Smooth muscle cell (in vitro differentiated cells): ENCODE results near the gene LYZL2. TPM values are rescaled to one million over a fixed set of nuclear protein-coding genes. Genes with fewer than 3 reads are reported as not detected.

ENCODE experiments used
- DNase-seq: peaks from one replicate; lab custom pipeline; 2025; ENCODE audit not compliant: unreplicated experiment; lab: John Stamatoyannopoulos, UW
- H2AFZ ChIP-seq: fragments of 200-600 bp; sonication (generic); 2 replicates; pipeline ENCODE4 v1.6.0; 2016; ENCODE audit warnings: antibody characterized with exemption, low read depth, mild to moderate bottlenecking
- H3F3A ChIP-seq: fragments of 200-600 bp; sonication (generic); 2 replicates; pipeline ENCODE4 v1.6.0; 2017; ENCODE audit warnings: antibody characterized with exemption, low read depth
- H3K27ac ChIP-seq: fragments of 200-600 bp; sonication (generic); 2 replicates; pipeline ENCODE4 v1.5.1; 2016; ENCODE audit warnings: low read depth, mild to moderate bottlenecking
- H3K27me3 ChIP-seq: fragments of 200-600 bp; sonication (generic); 2 replicates; pipeline ENCODE4 v1.6.1; 2016; ENCODE audit warnings: low read depth, mild to moderate bottlenecking
- H3K36me3 ChIP-seq: fragments of 200-600 bp; sonication (generic); 2 replicates; pipeline ENCODE4 v1.5.1; 2016; ENCODE audit warnings: low read depth
- H3K4me1 ChIP-seq: fragments of 200-600 bp; sonication (generic); 2 replicates; pipeline ENCODE4 v1.5.1; 2016; ENCODE audit warnings: low read depth
- H3K4me2 ChIP-seq: fragments of 200-600 bp; sonication (generic); 2 replicates; pipeline ENCODE4 v1.6.0; 2016; ENCODE audit warnings: mild to moderate bottlenecking
- H3K4me3 ChIP-seq: fragments of 200-600 bp; sonication (generic); 2 replicates; pipeline ENCODE4 v1.5.1; 2016; ENCODE audit warnings: mild to moderate bottlenecking
- H3K79me2 ChIP-seq: fragments of 200-600 bp; sonication (generic); 2 replicates; pipeline ENCODE4 v1.6.0; 2016; ENCODE audit warnings: low read depth, mild to moderate bottlenecking
- H3K9ac ChIP-seq: fragments of 200-600 bp; sonication (generic); 2 replicates; pipeline ENCODE4 v1.6.0; 2016; ENCODE audit warnings: low read depth
- H3K9me3 ChIP-seq: fragments of 200-600 bp; sonication (generic); replicated peaks from 2 replicates; pipeline ENCODE4 v1.5.1; 2016; ENCODE audit warnings: low read depth
- H4K20me1 ChIP-seq: fragments of 200-600 bp; sonication (generic); 2 replicates; pipeline ENCODE4 v1.6.0; 2016; ENCODE audit warnings: low read depth
- WGBS: methylation state at CpG from one replicate; pipeline ENCODE4 v1.1.7; 2016; ENCODE audit warnings: low lambda C conversion rate; 5-methylcytosine and 5-hydroxymethylcytosine counted together
- polyA plus RNA-seq: library from polyadenylated mRNA; unstranded; fragments of >200 nt; fragmentation: Nextera tagmentation; extraction: Ambion mirVana; gene quantifications from 2 replicates; pipeline ENCODE4 v1.2.1, GENCODE V29; 2016
- total RNA-seq: library from RNA; depleted of rRNA; stranded (reverse); fragments of >200 nt; gene quantifications from 2 replicates; pipeline ENCODE4 v1.2.3, GENCODE V29; 2014
- TF ChIP-seq, protein P1 (sequence below): fragments of 200-600 bp; sonication (generic); IDR thresholded peaks from 2 replicates; pipeline ENCODE4 v1.5.1; 2017; ENCODE audit warnings: borderline replicate concordance, mild to moderate bottlenecking, antibody characterized with exemption; ENCODE audit not compliant: insufficient read depth, poor library complexity, severe bottlenecking

The LYZL2 gene
- total and polyA plus RNA-seq, 2 experiments from 2014 or later: not detected

DNA sequence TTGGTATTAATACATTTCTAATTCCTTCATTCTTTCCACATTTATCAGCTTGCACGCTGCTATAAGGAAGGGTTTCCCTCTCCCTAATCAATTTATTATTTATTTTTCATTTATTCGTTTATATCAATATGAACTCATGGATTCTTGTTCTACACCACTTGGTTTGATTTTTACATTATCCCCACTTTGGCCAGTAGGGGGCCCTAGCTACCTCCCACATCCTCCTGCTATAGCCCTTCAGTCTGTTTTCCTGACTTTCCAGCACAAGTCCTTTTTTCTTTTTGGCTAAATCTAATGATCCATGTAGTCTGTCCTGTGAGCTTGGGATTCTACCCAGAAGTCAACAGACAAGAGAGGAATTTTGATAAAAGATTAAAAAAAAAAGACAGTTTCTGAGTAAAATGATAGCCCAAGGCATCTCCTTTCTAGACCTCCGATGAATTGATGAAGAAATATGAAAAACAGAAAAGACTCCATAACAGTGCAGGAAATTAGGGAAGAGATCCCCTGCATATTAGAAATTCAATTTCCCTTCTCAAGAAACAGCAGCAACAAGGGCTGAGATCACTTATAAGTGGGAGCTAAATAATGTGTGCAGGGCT, 47.7 kb downstream of the LYZL2 start:
- peaks cover 13% of the 10 kb centered on the region for H3K4me1 ChIP-seq
- H3K4me3 ChIP-seq: no peak overlapping the region
- no peaks in the 10 kb centered on the region for H3F3A ChIP-seq
- peaks cover 22% of the 10 kb centered on the region for H3K27me3 ChIP-seq
- H3K79me2 ChIP-seq: no peaks in the 10 kb centered on the region
- no peak overlapping the region for H3K9ac ChIP-seq
- DNase-seq: no peak
- TF ChIP-seq, protein P1, sequence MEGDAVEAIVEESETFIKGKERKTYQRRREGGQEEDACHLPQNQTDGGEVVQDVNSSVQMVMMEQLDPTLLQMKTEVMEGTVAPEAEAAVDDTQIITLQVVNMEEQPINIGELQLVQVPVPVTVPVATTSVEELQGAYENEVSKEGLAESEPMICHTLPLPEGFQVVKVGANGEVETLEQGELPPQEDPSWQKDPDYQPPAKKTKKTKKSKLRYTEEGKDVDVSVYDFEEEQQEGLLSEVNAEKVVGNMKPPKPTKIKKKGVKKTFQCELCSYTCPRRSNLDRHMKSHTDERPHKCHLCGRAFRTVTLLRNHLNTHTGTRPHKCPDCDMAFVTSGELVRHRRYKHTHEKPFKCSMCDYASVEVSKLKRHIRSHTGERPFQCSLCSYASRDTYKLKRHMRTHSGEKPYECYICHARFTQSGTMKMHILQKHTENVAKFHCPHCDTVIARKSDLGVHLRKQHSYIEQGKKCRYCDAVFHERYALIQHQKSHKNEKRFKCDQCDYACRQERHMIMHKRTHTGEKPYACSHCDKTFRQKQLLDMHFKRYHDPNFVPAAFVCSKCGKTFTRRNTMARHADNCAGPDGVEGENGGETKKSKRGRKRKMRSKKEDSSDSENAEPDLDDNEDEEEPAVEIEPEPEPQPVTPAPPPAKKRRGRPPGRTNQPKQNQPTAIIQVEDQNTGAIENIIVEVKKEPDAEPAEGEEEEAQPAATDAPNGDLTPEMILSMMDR: peak; percentile 92
- no peaks in the 10 kb centered on the region for H3K36me3 ChIP-seq
- H3K4me2 ChIP-seq: no peak overlapping the region
- H2AFZ ChIP-seq: no peak overlapping the region
- 41% methylated on average over 3 of the region's 3 CpGs for WGBS
- H3K27ac ChIP-seq: no peak overlapping the region
- no peaks in the 10 kb centered on the region for H4K20me1 ChIP-seq
- no peaks in the 10 kb centered on the region for H3K9me3 ChIP-seq

DNA sequence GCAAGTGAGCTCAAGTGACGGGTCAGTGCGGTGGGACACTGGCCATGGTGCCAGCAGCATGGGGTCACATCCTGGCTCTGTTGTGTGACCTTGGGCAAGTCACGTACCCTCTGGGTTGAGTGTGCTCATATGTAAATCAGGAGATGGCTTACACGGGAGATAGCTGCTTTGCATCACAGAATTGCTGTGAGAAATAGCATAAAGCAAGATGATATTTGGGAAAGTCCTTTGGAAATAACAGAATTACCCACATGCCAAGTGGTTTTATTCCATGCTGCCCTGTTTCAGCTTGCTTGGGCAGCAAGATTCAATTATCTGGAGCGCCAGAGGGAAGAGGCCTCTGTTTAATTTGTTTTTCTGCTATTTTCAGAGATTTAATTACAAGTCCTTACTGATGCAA, 48.9 kb downstream of the LYZL2 start:
- Histone ChIP-seq H3K4me3 (no peak overlapping the region), H2AFZ (no peak overlapping the region), H3F3A (no peaks in the 10 kb centered on the region), H3K79me2 (no peaks in the 10 kb centered on the region), H3K4me2 (no peak overlapping the region), H3K27ac (no peak overlapping the region), H3K4me1 (peaks cover 13% of the 10 kb centered on the region), H3K36me3 (no peaks in the 10 kb centered on the region), H4K20me1 (no peaks in the 10 kb centered on the region), H3K27me3 (peaks cover 31% of the 10 kb centered on the region), H3K9me3 (no peaks in the 10 kb centered on the region), H3K9ac (no peak overlapping the region)
- DNase-seq: no peak
- TF ChIP-seq, protein P1: no peak
- WGBS: 93% methylated on average over 5 of the region's 5 CpGs

DNA sequence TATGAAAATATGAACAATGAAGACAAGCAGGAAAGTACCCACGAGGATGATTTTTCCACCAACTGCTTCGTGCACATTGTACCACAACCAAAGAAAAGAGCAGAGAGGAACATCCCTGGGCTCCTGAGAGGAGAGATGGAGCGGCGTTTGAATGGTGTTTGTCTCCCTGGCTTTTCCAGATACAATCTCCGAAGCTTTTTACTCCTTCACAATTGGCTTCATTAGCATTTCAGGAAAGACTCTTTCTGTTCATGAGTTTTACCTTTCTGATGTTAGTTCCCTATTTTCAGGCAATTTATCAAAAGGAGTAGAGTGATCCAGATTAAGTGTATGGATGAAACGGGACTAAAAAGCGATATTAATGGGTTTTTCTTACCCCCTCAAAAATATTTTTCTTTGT, 49.3 kb downstream of the LYZL2 start:
- H3K36me3 ChIP-seq: no peaks in the 10 kb centered on the region
- H3K4me1 ChIP-seq: peaks cover 13% of the 10 kb centered on the region
- TF ChIP-seq, protein P1: no peak
- no peak for DNase-seq
- no peaks in the 10 kb centered on the region for H3K79me2 ChIP-seq
- 79% methylated on average over 7 of the region's 7 CpGs for WGBS
- no peaks in the 10 kb centered on the region for H3K9me3 ChIP-seq
- H3F3A ChIP-seq: no peaks in the 10 kb centered on the region
- no peak overlapping the region for H3K4me3 ChIP-seq
- no peak overlapping the region for H3K9ac ChIP-seq
- H3K4me2 ChIP-seq: no peak overlapping the region
- H2AFZ ChIP-seq: no peak overlapping the region
- no peaks in the 10 kb centered on the region for H4K20me1 ChIP-seq
- no peak overlapping the region for H3K27ac ChIP-seq
- H3K27me3 ChIP-seq: peaks cover 35% of the 10 kb centered on the region

DNA sequence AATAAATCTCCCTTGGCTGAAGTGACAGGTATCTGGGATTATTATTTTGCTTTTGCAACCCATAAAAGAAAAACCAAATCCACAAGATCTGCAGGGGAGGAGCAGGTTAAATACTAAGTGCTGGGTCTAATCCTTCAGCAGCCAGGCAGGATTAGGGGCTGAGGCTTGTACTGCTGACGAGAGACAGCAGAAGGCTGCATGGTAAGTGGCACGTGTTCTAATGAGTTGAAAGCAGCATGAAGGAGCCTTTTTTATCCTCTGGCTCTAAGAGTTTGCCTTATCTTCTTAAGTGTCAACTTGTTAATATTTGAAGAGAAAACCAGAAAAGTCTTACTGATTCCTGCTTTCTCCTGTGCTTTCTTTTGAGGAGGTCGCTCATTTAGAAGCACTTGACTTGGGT, 50.0 kb downstream of the LYZL2 start:
- Histone ChIP-seq H3K4me2 (peak overlapping the region; percentile 18), H3K36me3 (no peaks in the 10 kb centered on the region), H2AFZ (no peak overlapping the region), H3K27me3 (peaks cover 39% of the 10 kb centered on the region), H3K9ac (no peak overlapping the region), H3K27ac (no peak overlapping the region), H3K4me3 (no peak overlapping the region), H4K20me1 (no peaks in the 10 kb centered on the region), H3F3A (no peaks in the 10 kb centered on the region), H3K4me1 (peaks cover 13% of the 10 kb centered on the region), H3K79me2 (no peaks in the 10 kb centered on the region), H3K9me3 (no peaks in the 10 kb centered on the region)
- WGBS: 23% methylated on average over 3 of the region's 3 CpGs
- TF ChIP-seq, protein P1: no peak
- DNase-seq: no peak
